H1 (cell line): Measurements from ENCODE around the gene ACKR2. TPM values are rescaled to one million over a fixed set of nuclear protein-coding genes. Genes with fewer than 3 reads are reported as not detected.

Experiments
- CTCF ChIA-PET: fragments of 300-600 bp; sonication (Branson Sonifier 250); formaldehyde crosslinking; loops from one replicate; lab custom pipeline; 2021; ENCODE audit not compliant: partially characterized antibody; lab: Charles Lee
- POLR2A ChIA-PET: fragments of 300-600 bp; sonication (Branson Sonifier 250); formaldehyde crosslinking; loops from one replicate; lab custom pipeline; 2021; ENCODE audit warnings: inconsistent platforms; ENCODE audit not compliant: partially characterized antibody; lab: Charles Lee
- DNase-seq, 2 experiments: peaks; one replicate each; pipeline versions ENCODE4 v3.0.0 to v3.0.0-alpha.2; 2010 to 2022; ENCODE audit warnings: low spot score in 2 of 2, low read depth in 1 of 2, mixed read lengths in 1 of 2
- FAIRE-seq: peaks from 2 replicates; lab custom pipeline; 2011; peaks lifted over from hg19 to GRCh38; lab: Jason Lieb, UNC
- H2AFZ ChIP-seq: 2 replicates; pipeline ENCODE4 v1.8.1; 2012; ENCODE audit warnings: low read length, inconsistent platforms
- H2AK5ac ChIP-seq: 2 replicates; pipeline ENCODE4 v1.6.1; 2013; ENCODE audit warnings: low read depth, low read length
- H2BK120ac ChIP-seq: replicated peaks from 2 replicates; pipeline ENCODE3; 2013; ENCODE audit warnings: low read depth, low read length, inconsistent platforms
- H2BK12ac ChIP-seq: 2 replicates; pipeline ENCODE4 v1.6.1; 2013; ENCODE audit warnings: low read depth, low read length
- H2BK15ac ChIP-seq: 2 replicates; pipeline ENCODE4 v1.6.1; 2013; ENCODE audit warnings: low read length
- H2BK20ac ChIP-seq: 2 replicates; pipeline ENCODE4 v1.6.1; 2013; ENCODE audit warnings: low read length
- H2BK5ac ChIP-seq: 2 replicates; pipeline ENCODE4 v1.6.1; 2013; ENCODE audit warnings: low read depth, low read length
- H3K14ac ChIP-seq: 2 replicates; pipeline ENCODE4 v1.6.1; 2013; ENCODE audit warnings: inconsistent platforms; ENCODE audit not compliant: insufficient read length
- H3K18ac ChIP-seq: 2 replicates; pipeline ENCODE4 v1.6.1; 2013; ENCODE audit warnings: low read length; ENCODE audit errors: extremely low read depth
- H3K23ac ChIP-seq: 2 replicates; pipeline ENCODE4 v1.6.1; 2013; ENCODE audit warnings: inconsistent platforms; ENCODE audit not compliant: insufficient read length
- H3K23me2 ChIP-seq: 2 replicates; pipeline ENCODE4 v1.6.1; 2013; ENCODE audit warnings: low read depth, low read length
- H3K27ac ChIP-seq: 2 replicates; pipeline ENCODE4 v1.6.1; 2011; ENCODE audit warnings: low read depth, low read length, inconsistent platforms
- H3K27me3 ChIP-seq, 4 experiments: replicated peaks in 1 of 4; 1 replicate in 1 of 4; 2 replicates in 3 of 4; pipeline versions ENCODE4 v1.6.1 to v1.8.1; 2011 to 2013; ENCODE audit warnings: low read length in 3 of 4, mild to moderate bottlenecking in 3 of 4, inconsistent platforms in 2 of 4, mixed read lengths in 2 of 4, moderate library complexity in 1 of 4; ENCODE audit not compliant: control insufficient read depth in 3 of 4, insufficient read depth in 3 of 4; ENCODE audit errors: extremely low read depth in 1 of 4
- H3K36me3 ChIP-seq, 4 experiments: 2 replicates each; pipeline versions ENCODE4 v1.6.1 to v1.8.1; 2011 to 2013; ENCODE audit warnings: mild to moderate bottlenecking in 4 of 4, low read length in 3 of 4, moderate library complexity in 2 of 4, control low read depth in 1 of 4, inconsistent platforms in 1 of 4; ENCODE audit not compliant: insufficient read depth in 4 of 4, control insufficient read depth in 2 of 4
- H3K4ac ChIP-seq: replicated peaks from 2 replicates; pipeline ENCODE3; 2013; ENCODE audit warnings: low read length, low read depth, mixed read lengths, inconsistent platforms; ENCODE audit not compliant: insufficient read length
- H3K4me1 ChIP-seq, 4 experiments: replicated peaks in 1 of 4; 1 replicate in 1 of 4; 2 replicates in 3 of 4; pipeline versions ENCODE4 v1.6.1 to v1.8.1; 2011 to 2013; ENCODE audit warnings: low read length in 3 of 4, inconsistent platforms in 2 of 4, mixed read lengths in 1 of 4; ENCODE audit not compliant: insufficient read depth in 4 of 4, control insufficient read depth in 3 of 4
- H3K4me2 ChIP-seq, 2 experiments: 2 replicates each; pipeline versions ENCODE4 v1.6.1 to v1.8.1; 2011 to 2013; ENCODE audit warnings: low read depth in 2 of 2, low read length in 2 of 2, control low read depth in 1 of 2, inconsistent platforms in 1 of 2, mild to moderate bottlenecking in 1 of 2; ENCODE audit not compliant: insufficient read depth in 1 of 2
- H3K4me3 ChIP-seq, 4 experiments: fragments of 200-600, 300-600 bp in 1 of 4; sonication (generic), shearing (Covaris generic), sonication (Bioruptor Twin) in 1 of 4; 2 replicates each; pipeline versions ENCODE4 v1.5.1 to v1.8.1; 2011 to 2016; ENCODE audit warnings: low read length in 4 of 4, low read depth in 3 of 4, control low read depth in 2 of 4, inconsistent platforms in 2 of 4, mild to moderate bottlenecking in 2 of 4, mixed read lengths in 1 of 4, moderate library complexity in 1 of 4; ENCODE audit not compliant: insufficient read depth in 2 of 4; ENCODE audit errors: extremely low read depth in 1 of 4
- H3K56ac ChIP-seq: replicated peaks from 2 replicates; pipeline ENCODE3; 2013; ENCODE audit warnings: low read depth, mild to moderate bottlenecking, mixed read lengths, low read length, inconsistent platforms; ENCODE audit not compliant: insufficient read length
- H3K79me1 ChIP-seq: 2 replicates; pipeline ENCODE4 v1.6.1; 2013; ENCODE audit warnings: low read depth, low read length, control low read depth
- H3K79me2 ChIP-seq, 2 experiments: 2 replicates each; pipeline versions ENCODE4 v1.6.1 to v1.8.1; 2012 to 2013; ENCODE audit warnings: low read length in 2 of 2, mild to moderate bottlenecking in 2 of 2, inconsistent platforms in 1 of 2; ENCODE audit not compliant: insufficient read depth in 2 of 2, control insufficient read depth in 1 of 2
- H3K9ac ChIP-seq, 4 experiments: replicated peaks in 1 of 4; 1 replicate in 1 of 4; 2 replicates in 3 of 4; pipeline versions ENCODE4 v1.6.1 to v1.8.1; 2011 to 2013; ENCODE audit warnings: low read depth in 3 of 4, low read length in 3 of 4, control low read depth in 2 of 4, mild to moderate bottlenecking in 2 of 4, moderate library complexity in 2 of 4, inconsistent platforms in 1 of 4; ENCODE audit errors: extremely low read depth in 1 of 4
- H3K9me3 ChIP-seq, 2 experiments: 2 replicates each; pipeline versions ENCODE4 v1.6.1 to v1.8.1; 2012 to 2013; ENCODE audit warnings: mild to moderate bottlenecking in 2 of 2, moderate library complexity in 2 of 2, control low read depth in 1 of 2, inconsistent platforms in 1 of 2, low read depth in 1 of 2, low read length in 1 of 2, mixed read lengths in 1 of 2; ENCODE audit not compliant: insufficient read depth in 2 of 2
- H4K20me1 ChIP-seq, 2 experiments: replicated peaks in 1 of 2; 2 replicates each; pipeline versions ENCODE3 to v1.8.1; 2011 to 2013; ENCODE audit warnings: inconsistent platforms in 2 of 2, low read length in 2 of 2, mild to moderate bottlenecking in 1 of 2; ENCODE audit not compliant: insufficient read depth in 2 of 2, control insufficient read depth in 1 of 2
- H4K5ac ChIP-seq: 2 replicates; pipeline ENCODE4 v1.6.1; 2013; ENCODE audit warnings: low read length, low read depth, mixed read lengths, inconsistent platforms; ENCODE audit not compliant: insufficient read length
- H4K8ac ChIP-seq: 2 replicates; pipeline ENCODE4 v1.8.0; 2013; ENCODE audit warnings: mild to moderate bottlenecking, moderate library complexity, low read length, inconsistent platforms; ENCODE audit not compliant: insufficient read depth; ENCODE audit errors: extremely low read depth
- H4K91ac ChIP-seq: replicated peaks from 2 replicates; pipeline ENCODE3; 2013; ENCODE audit warnings: low read length, mixed read lengths, inconsistent platforms; ENCODE audit not compliant: insufficient read length
- ASH2L ChIP-seq: fragments of 200-600, 300-600 bp; sonication (generic); IDR thresholded peaks from one replicate; pipeline ENCODE4 v1.7.1; 2017; ENCODE audit warnings: low read length
- BACH1 ChIP-seq: IDR thresholded peaks from 2 replicates; pipeline ENCODE4 v1.6.1; 2012; ENCODE audit warnings: low read length, improper control_type of control experiment
- CBX5 ChIP-seq: fragments of 300-800, 300-1000 bp; sonication (generic); IDR thresholded peaks from 2 replicates; pipeline ENCODE4 v1.7.1; 2016; ENCODE audit warnings: antibody characterized with exemption, low read length, low read depth
- CEBPB ChIP-seq: IDR thresholded peaks from 2 replicates; pipeline ENCODE4 v1.6.1; 2012; ENCODE audit warnings: low read depth, low read length
- CHD1 ChIP-seq: IDR thresholded peaks from 2 replicates; pipeline ENCODE4 v1.6.1; 2012; ENCODE audit warnings: low read depth, low read length, improper control_type of control experiment
- E2F6 ChIP-seq: IDR thresholded peaks from 2 replicates; pipeline ENCODE4 v1.6.1; 2012; ENCODE audit warnings: inconsistent platforms
- JUN ChIP-seq: IDR thresholded peaks from 2 replicates; pipeline ENCODE4 v1.6.1; 2011; ENCODE audit warnings: low read depth, mild to moderate bottlenecking, improper control_type of control experiment, low read length
- MAX ChIP-seq: IDR thresholded peaks from 2 replicates; pipeline ENCODE4 v1.6.1; 2012; ENCODE audit warnings: inconsistent platforms
- RBBP5 ChIP-seq: IDR thresholded peaks from 2 replicates; pipeline ENCODE4 v1.7.1; 2012; ENCODE audit warnings: low read depth, mild to moderate bottlenecking, inconsistent platforms, low read length, moderate library complexity, borderline replicate concordance
- RFX5 ChIP-seq: IDR thresholded peaks from 2 replicates; pipeline ENCODE4 v1.6.1; 2011; ENCODE audit warnings: low read depth, low read length, improper control_type of control experiment, borderline replicate concordance
- SP1 ChIP-seq: IDR thresholded peaks from 2 replicates; pipeline ENCODE4 v1.6.1; 2011; ENCODE audit warnings: low read depth, low read length
- SP4 ChIP-seq: IDR thresholded peaks from 2 replicates; pipeline ENCODE4 v1.6.1; 2012; ENCODE audit warnings: low read length, inconsistent platforms
- TCF12 ChIP-seq: IDR thresholded peaks from 2 replicates; pipeline ENCODE4 v1.6.1; 2011; ENCODE audit warnings: low read depth, mild to moderate bottlenecking, low read length
- WGBS, 2 experiments: shearing (Covaris generic) in 1 of 2; methylation state at CpG; one replicate each; pipeline versions ENCODE4 v1.1.6 to v1.1.7; 2013 to 2015; ENCODE audit warnings: low lambda C conversion rate in 2 of 2, mixed read lengths in 2 of 2, inconsistent platforms in 1 of 2, low coverage in 1 of 2, missing lambda C conversion rate in 1 of 2; ENCODE audit not compliant: insufficient replicate concordance in 2 of 2, insufficient coverage in 1 of 2, insufficient read length in 1 of 2; ENCODE audit errors: extremely low coverage in 1 of 2, missing lambda C conversion rate in 1 of 2; 5-methylcytosine and 5-hydroxymethylcytosine counted together
- polyA plus RNA-seq, 7 experiments: library from polyadenylated mRNA; depleted of rRNA in 3 of 7; stranded (reverse) in 5 of 7; unstranded in 2 of 7; fragments of >200 nt in 5 of 7; fragments of 200-250 nt in 2 of 7; gene quantifications; 1 replicate in 5 of 7; 2 replicates in 1 of 7; 4 replicates in 1 of 7; pipeline versions ENCODE4 v1.2.1 to v1.2.3, GENCODE V29; 2011 to 2013; ENCODE audit warnings: missing spikeins in 2 of 7, mixed read lengths in 2 of 7
- total RNA-seq: library from RNA; stranded (reverse); fragmentation: NEBNext Ultra II Directional; extraction: Animal tissue kit (Norgen Biotek cat#: 25700); gene quantifications from 2 replicates; pipeline ENCODE4 v1.2.1, GENCODE V29; 2021

The ACKR2 gene
- total and polyA plus RNA-seq, 2 of the 8 experiments (the other 6 are each of a cell fraction or from before 2014, with no cell fraction given): 0.09 to 0.12 TPM

- no peak within 1 kb of the TSS for H3K14ac ChIP-seq
- POLR2A ChIA-PET: no interaction called here
- H3K9ac ChIP-seq: peak within 1 kb of the TSS in 1 of 4 experiments; percentile 35; a peak in 1 of 7 replicates
- H4K20me1 ChIP-seq: no peaks in the 10 kb centered on the region
- FAIRE-seq: peak; percentile 76
- H2AFZ ChIP-seq: no peak within 1 kb of the TSS
- no peak within 1 kb of the TSS for H4K91ac ChIP-seq
- 0 out of 7 replicates have a peak, but pooled peaks cover 0 to 4% (median 0%) of the 10 kb centered on the region in 4 experiments for H3K4me1 ChIP-seq
- peak within 1 kb of the TSS; percentile 82 to 99 for H3K4me2 ChIP-seq
- no peaks in the 10 kb centered on the region for H3K79me2 ChIP-seq
- H3K23ac ChIP-seq: no peak within 1 kb of the TSS
- H3K4me3 ChIP-seq: peak within 1 kb of the TSS; percentile 58 to 65 (median 61)
- H3K23me2 ChIP-seq: peaks cover 8% of the 10 kb centered on the region
- H2AK5ac ChIP-seq: no peak within 1 kb of the TSS
- peaks cover 0 to 7% of the 10 kb centered on the region in 2 experiments; a peak in 1 of 4 replicates for H3K9me3 ChIP-seq
- H2BK15ac ChIP-seq: no peak within 1 kb of the TSS
- no peak within 1 kb of the TSS for H3K4ac ChIP-seq
- H3K27me3 ChIP-seq: peaks cover 0 to 6% (median 5%) of the 10 kb centered on the region in 4 experiments; a peak in 3 of 7 replicates
- H2BK20ac ChIP-seq: no peak within 1 kb of the TSS
- no peak within 1 kb of the TSS for H2BK12ac ChIP-seq
- H2BK5ac ChIP-seq: no peak within 1 kb of the TSS
- no peak within 1 kb of the TSS for H3K27ac ChIP-seq
- H4K8ac ChIP-seq: peak within 1 kb of the TSS; percentile 54
- H4K5ac ChIP-seq: no peak within 1 kb of the TSS
- CTCF ChIA-PET: no interaction called here
- peaks cover 0 to 3% (median 0%) of the 10 kb centered on the region in 4 experiments; a peak in 1 of 8 replicates for H3K36me3 ChIP-seq
- peak; percentile 64 to 98 for DNase-seq
- no peak within 1 kb of the TSS for H2BK120ac ChIP-seq
- H3K56ac ChIP-seq: no peak within 1 kb of the TSS
- no peaks in the 10 kb centered on the region for H3K79me1 ChIP-seq
- H3K18ac ChIP-seq: no peak within 1 kb of the TSS; the same call in 1 of the 2 replicates
- 3% methylated on average over 62 of the region's 63 CpGs; no CpG with 5 or more reads in 1 of the 2 experiments for WGBS, 2 experiments
- TF ChIP-seq RBBP5 (no peak), CBX5 (no peak), RFX5 (peak; percentile 89), TCF12 (no peak), MAX (peak; percentile 69), JUN (no peak), CHD1 (no peak), BACH1 (no peak), CEBPB (no peak), E2F6 (peak; percentile 76), SP4 (no peak), ASH2L (peak; percentile 91), SP1 (0 out of 2 replicates have a peak, but pooled peaks have one; percentile 11)
These were observed 36.4 kb upstream of the ACKR2 start, which contains the start of gene CCDC13 for GRCh38 chr3:42772670-42773408. Gene CCDC13 (minus strand): TSS chr3:42773253. CDS start chr3:42758345, 14,908 bp downstream.
